ENCODE results near the gene SPTAN1.

SPTAN1 gene

GRCh38 chr9:128677794-128678193 is 125.4 kb downstream of the SPTAN1 start:
- no peak for DNase-seq (ENCODE audit: extremely low spot score)
- CTCF ChIA-PET = no interaction called here
- POLR2A ChIA-PET = no interaction called here
- TF ChIP-seq ELF4 (IDR thresholded peaks at IDR 0.05) (no peak), FOXA1 (IDR thresholded peaks at IDR 0.05) (no peak), ZNF384 (IDR thresholded peaks at IDR 0.05) (no peak), HDGF (IDR thresholded peaks at IDR 0.05; ENCODE audit: borderline replicate concordance) (no peak), CTBP1 (IDR thresholded peaks at IDR 0.05; ENCODE audit: borderline replicate concordance) (no peak), TARDBP (IDR thresholded peaks at IDR 0.05) (no peak), BHLHE40 (IDR thresholded peaks at IDR 0.05; ENCODE audit: borderline replicate concordance) (no peak), ARNT (IDR thresholded peaks at IDR 0.05) (no peak), FOXK2 (IDR thresholded peaks at IDR 0.05) (no peak)
